ENCODE data around the gene TTC28.

TTC28 gene

DNA sequence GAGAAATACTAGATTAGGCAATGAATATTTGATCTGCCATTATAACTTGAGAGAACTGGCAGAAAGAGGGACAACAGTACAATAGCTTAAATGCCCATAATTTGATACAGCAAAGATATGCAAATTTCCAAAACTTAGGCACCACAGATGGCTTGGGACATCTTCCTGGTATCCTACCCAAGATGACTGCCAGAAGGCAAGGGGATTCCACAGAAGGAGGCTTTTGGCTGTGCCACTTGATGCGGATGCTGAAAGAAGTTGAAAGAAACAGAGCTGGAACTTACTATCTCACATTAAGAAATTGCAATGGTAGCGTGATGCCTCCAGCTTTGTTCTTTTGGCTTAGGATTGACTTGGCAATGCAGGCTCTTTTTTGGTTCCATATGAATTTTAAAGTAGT lies 216.7 kb downstream of the TTC28 start:
- TF ChIP-seq MYC (IDR thresholded peaks at IDR 0.05; ENCODE audit: low read depth, low read length) (no peak), POLR2A (IDR thresholded peaks at IDR 0.05; ENCODE audit: extremely low read depth, insufficient read length) (no peak)
- TF ChIP-seq, protein P1, sequence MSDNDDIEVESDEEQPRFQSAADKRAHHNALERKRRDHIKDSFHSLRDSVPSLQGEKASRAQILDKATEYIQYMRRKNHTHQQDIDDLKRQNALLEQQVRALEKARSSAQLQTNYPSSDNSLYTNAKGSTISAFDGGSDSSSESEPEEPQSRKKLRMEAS (IDR thresholded peaks at IDR 0.05; ENCODE audit: low read depth, low read length) = no peak
- TF ChIP-seq, protein P2, sequence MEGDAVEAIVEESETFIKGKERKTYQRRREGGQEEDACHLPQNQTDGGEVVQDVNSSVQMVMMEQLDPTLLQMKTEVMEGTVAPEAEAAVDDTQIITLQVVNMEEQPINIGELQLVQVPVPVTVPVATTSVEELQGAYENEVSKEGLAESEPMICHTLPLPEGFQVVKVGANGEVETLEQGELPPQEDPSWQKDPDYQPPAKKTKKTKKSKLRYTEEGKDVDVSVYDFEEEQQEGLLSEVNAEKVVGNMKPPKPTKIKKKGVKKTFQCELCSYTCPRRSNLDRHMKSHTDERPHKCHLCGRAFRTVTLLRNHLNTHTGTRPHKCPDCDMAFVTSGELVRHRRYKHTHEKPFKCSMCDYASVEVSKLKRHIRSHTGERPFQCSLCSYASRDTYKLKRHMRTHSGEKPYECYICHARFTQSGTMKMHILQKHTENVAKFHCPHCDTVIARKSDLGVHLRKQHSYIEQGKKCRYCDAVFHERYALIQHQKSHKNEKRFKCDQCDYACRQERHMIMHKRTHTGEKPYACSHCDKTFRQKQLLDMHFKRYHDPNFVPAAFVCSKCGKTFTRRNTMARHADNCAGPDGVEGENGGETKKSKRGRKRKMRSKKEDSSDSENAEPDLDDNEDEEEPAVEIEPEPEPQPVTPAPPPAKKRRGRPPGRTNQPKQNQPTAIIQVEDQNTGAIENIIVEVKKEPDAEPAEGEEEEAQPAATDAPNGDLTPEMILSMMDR (IDR thresholded peaks at IDR 0.05; ENCODE audit: low read depth, low read length) = no peak
- no peak overlapping the region for H3K4me3 ChIP-seq (ENCODE audit: low read depth, low read length)
- no peak for DNase-seq (ENCODE audit: low read depth)

DNA sequence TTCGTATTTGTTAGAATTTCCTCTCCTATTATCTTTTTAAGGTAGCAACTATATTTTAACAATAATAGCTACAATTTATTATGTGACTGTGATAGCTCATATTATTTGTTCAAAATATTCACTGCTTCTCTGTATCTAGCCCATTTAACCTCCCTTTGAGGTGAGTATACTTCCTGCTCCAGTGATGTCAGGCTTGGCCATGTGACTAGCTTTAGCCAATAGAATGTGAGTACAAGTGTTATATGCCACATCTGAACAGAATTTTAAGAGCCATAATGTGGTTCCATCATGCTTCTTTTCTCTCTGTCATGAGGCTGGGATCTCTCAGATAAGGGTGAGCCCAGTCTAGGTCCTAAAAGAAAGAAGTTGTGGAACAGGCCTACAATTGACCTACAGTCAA lies 217.6 kb downstream of the TTC28 start:
- TF ChIP-seq MYC (IDR thresholded peaks at IDR 0.05; ENCODE audit: low read depth, low read length) (no peak), POLR2A (IDR thresholded peaks at IDR 0.05; ENCODE audit: extremely low read depth, insufficient read length) (no peak)
- TF ChIP-seq, protein P2 (IDR thresholded peaks at IDR 0.05; ENCODE audit: low read depth, low read length) = no peak
- TF ChIP-seq, protein P1 (IDR thresholded peaks at IDR 0.05; ENCODE audit: low read depth, low read length) = no peak
- no peak overlapping the region for H3K4me3 ChIP-seq (ENCODE audit: low read depth, low read length)
- DNase-seq (ENCODE audit: low read depth) = no peak

DNA sequence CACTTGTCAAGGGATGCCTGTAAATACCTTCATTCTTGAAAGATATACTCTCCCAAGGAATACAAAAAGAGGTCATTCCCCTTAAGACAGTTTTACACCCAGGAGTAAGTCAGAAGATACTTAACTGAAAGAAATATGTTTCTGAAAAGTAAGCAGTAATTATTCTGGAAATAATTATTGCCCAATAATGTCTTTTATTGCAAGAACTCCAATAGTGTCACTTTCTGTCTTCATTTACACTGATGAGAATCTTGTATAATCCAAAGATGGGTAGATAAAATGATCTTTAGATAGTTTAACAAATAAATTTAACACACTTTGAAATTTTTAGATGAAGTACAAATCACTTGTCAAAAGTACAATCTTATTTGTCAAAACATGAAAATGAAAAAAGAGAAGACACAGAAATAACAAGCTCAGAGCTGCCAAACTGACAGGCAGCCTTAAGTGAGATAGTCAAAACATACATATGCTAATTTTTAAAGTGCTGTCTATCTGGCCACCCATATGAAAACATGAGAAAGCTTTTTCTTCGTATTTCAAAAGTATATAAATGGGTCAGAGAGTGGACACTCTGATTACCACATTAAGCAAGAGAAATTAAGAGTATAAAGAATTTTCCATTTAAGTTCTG lies 225.1 kb downstream of the TTC28 start:
- TF ChIP-seq MYC (IDR thresholded peaks at IDR 0.05; ENCODE audit: low read depth, low read length) = no peak
- no peak for TF ChIP-seq POLR2A (IDR thresholded peaks at IDR 0.05; ENCODE audit: extremely low read depth, insufficient read length)
- TF ChIP-seq, protein P1 (IDR thresholded peaks at IDR 0.05; ENCODE audit: low read depth, low read length) = no peak
- TF ChIP-seq, protein P2 (IDR thresholded peaks at IDR 0.05; ENCODE audit: low read depth, low read length) = no peak
- DNase-seq (ENCODE audit: low read depth) = no peak

DNA sequence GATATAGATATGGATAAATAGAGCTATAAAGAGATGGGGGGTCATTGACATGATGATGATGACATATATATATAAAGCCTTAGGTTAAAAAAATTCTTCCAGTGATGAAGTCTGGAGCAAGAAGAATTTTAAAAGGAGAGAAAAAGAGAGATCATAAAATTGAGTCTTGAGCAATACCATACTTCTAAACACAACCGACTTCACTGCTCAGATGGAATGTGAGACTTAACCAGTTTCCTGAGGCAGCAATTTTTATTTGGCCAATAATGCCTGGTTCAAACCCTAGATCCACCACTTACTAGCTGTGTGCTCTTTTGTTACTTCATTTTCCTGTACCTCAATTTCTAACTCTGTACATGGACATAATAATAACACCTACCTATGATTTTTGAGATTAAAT lies 229.5 kb downstream of the TTC28 start:
- no peak for DNase-seq (ENCODE audit: low read depth)
- no peak overlapping the region for H3K4me3 ChIP-seq (ENCODE audit: low read depth, low read length)
- TF ChIP-seq, protein P1 (IDR thresholded peaks at IDR 0.05; ENCODE audit: low read depth, low read length) = no peak
- TF ChIP-seq MYC (IDR thresholded peaks at IDR 0.05; ENCODE audit: low read depth, low read length) (no peak), POLR2A (IDR thresholded peaks at IDR 0.05; ENCODE audit: extremely low read depth, insufficient read length) (no peak)
- TF ChIP-seq, protein P2 (IDR thresholded peaks at IDR 0.05; ENCODE audit: low read depth, low read length) = no peak

More for the DNA sequence above, 225.1 kb downstream of the TTC28 start:
- no peak overlapping the region for H3K4me3 ChIP-seq (ENCODE audit: low read depth, low read length)

DNA sequence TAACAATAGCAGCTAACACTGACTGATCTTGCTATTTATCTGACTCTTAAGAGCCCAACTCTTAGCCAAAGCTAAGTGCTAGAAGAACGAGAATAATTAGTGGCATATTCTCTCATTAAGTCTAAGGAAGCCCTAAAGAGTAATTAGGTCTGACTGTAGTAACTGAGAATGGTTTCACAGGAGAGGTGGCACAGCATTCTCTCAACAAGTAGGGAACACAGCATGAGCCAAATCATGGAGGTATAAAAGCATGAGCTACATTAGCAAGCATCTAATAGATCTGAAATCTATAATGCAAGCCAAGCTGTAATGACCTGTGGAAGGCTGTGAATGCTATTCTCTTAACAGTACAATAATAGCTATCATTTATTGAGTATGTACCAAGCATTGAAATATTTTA lies 230.6 kb downstream of the TTC28 start:
- TF ChIP-seq POLR2A (IDR thresholded peaks at IDR 0.05; ENCODE audit: extremely low read depth, insufficient read length) = no peak
- TF ChIP-seq, protein P2 (IDR thresholded peaks at IDR 0.05; ENCODE audit: low read depth, low read length) = no peak
- no peak for DNase-seq (ENCODE audit: low read depth)
- no peak overlapping the region for H3K4me3 ChIP-seq (ENCODE audit: low read depth, low read length)

DNA sequence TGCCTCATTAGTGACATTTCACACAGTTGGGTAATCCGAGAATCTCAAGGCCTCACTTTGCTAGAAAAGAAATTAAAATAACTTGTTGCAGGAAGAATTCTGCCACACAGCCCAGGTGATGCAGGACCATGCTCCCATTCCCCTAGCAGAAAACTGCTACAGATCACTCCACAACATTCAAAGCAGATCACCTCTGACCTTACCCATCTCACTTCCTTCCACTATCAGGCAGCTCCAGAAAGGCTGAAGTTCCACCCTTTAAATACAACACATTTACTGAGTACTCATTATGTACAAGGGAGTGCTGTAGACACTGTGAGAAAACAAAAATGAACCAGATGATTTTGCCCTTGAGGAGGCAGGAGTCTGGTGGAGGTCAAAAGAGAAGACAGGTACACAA lies 231.0 kb downstream of the TTC28 start:
- H3K4me3 ChIP-seq (ENCODE audit: low read depth, low read length) = no peak overlapping the region
- no peak for DNase-seq (ENCODE audit: low read depth)
- no peak for TF ChIP-seq MYC (IDR thresholded peaks at IDR 0.05; ENCODE audit: low read depth, low read length)

Measured in NB4 (cell line).